ENCODE data around the gene DNAJC5. TPM values are rescaled to one million over a fixed set of nuclear protein-coding genes. Genes with fewer than 3 reads are reported as not detected.
A peak's percentile ranks its signal among the peaks of the same experiment; 100 is the strongest.
"Not testable (repeated sequence)": the region's sequence is repeated elsewhere in the genome, so short reads cannot be mapped to it uniquely, and the experiment has no call there.

Gene DNAJC5
- total RNA-seq, 2 experiments from 2014 or later: 54.0 to 58.7 TPM

GRCh38 chr20:63915471-63915870 is 20.5 kb downstream of the DNAJC5 start:
- H3K27me3 Mint-ChIP-seq: no peaks in the 10 kb centered on the region
- H3K4me3 Mint-ChIP-seq: no peak overlapping the region
- CTCF ChIA-PET: interaction anchor here (0.7 kb wide), 1 partner anchor 20 kb away, joined by 3 read pairs; no protein-coding TSS in a partner anchor
- H3K27ac Mint-ChIP-seq: no peak overlapping the region
- H3K4me1 Mint-ChIP-seq: peaks cover 16% of the 10 kb centered on the region
- peaks cover 48% of the 10 kb centered on the region for H3K36me3 Mint-ChIP-seq (ENCODE audit: low read depth)
- peaks cover 2% of the 10 kb centered on the region for H3K9me3 Mint-ChIP-seq
- POLR2A ChIA-PET: no interaction called here
- no peak for DNase-seq

GRCh38 chr20:63916371-63916939 is 21.5 kb downstream of the DNAJC5 start:
- H3K4me3 Mint-ChIP-seq, H3K9me3 Mint-ChIP-seq, POLR2A ChIA-PET, H3K27ac Mint-ChIP-seq, CTCF ChIA-PET, DNase-seq, H3K4me1 Mint-ChIP-seq, H3K27me3 Mint-ChIP-seq: not testable (repeated sequence)
- H3K36me3 Mint-ChIP-seq (ENCODE audit: low read depth): peaks cover 41% of the 10 kb centered on the region

GRCh38 chr20:63917811-63918210 is 22.9 kb downstream of the DNAJC5 start:
- ChIA-PET CTCF (interaction anchor here (0.7 to 1.0 kb wide), 2 partner anchors 15 to 300 kb away, joined by 3 read pairs; no protein-coding TSS in a partner anchor), POLR2A (interaction anchor here (0.6 kb wide), 1 partner anchor 1418 kb away, joined by 4 read pairs; no protein-coding TSS in a partner anchor)
- peaks cover 2% of the 10 kb centered on the region for H3K9me3 Mint-ChIP-seq
- H3K36me3 Mint-ChIP-seq (ENCODE audit: low read depth): peaks cover 41% of the 10 kb centered on the region
- H3K4me3 Mint-ChIP-seq: no peak overlapping the region
- peak overlapping the region; percentile 13 for H3K27ac Mint-ChIP-seq
- H3K27me3 Mint-ChIP-seq: no peaks in the 10 kb centered on the region
- H3K4me1 Mint-ChIP-seq: peaks cover 8% of the 10 kb centered on the region
- no peak for DNase-seq

- ChIA-PET CTCF (interaction anchor here (0.6 kb wide), 1 partner anchor 66 kb away, joined by 4 read pairs; no protein-coding TSS in a partner anchor), POLR2A (no interaction called here)
- Mint-ChIP-seq H3K27ac (no peak overlapping the region), H3K4me1 (peaks cover 10% of the 10 kb centered on the region), H3K27me3 (no peaks in the 10 kb centered on the region), H3K9me3 (peaks cover 2% of the 10 kb centered on the region), H3K4me3 (no peak overlapping the region), H3K36me3 (ENCODE audit: low read depth) (peaks cover 40% of the 10 kb centered on the region)
- no peak for DNase-seq
These were observed 24.2 kb downstream of the DNAJC5 start for GRCh38 chr20:63919130-63919529.

DNA sequence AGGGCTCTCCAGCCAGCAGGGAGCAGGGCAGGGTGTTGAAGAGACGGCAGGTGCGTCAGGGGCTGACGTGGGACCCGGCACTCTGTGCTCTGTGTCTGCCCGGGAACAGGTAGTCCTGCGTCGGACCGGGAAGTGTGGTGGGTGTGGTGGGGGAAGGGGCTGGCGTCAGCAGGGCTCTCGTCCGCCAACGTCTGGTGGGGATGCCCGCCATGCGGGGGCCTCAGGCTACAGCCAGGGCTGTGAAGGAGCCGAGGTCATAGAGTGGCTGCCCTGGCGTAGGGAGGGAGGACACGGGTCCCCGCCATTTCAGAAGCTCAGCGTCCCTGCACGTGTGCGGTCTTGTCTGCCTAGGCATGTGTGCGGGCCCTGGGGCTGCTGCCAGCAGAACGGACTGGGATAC is 25.3 kb downstream of the DNAJC5 start:
- ChIA-PET CTCF (no interaction called here), POLR2A (no interaction called here)
- Mint-ChIP-seq H3K9me3 (no peaks in the 10 kb centered on the region), H3K27ac (no peak overlapping the region), H3K4me1 (peaks cover 11% of the 10 kb centered on the region), H3K36me3 (ENCODE audit: low read depth) (peaks cover 36% of the 10 kb centered on the region), H3K4me3 (no peak overlapping the region), H3K27me3 (no peaks in the 10 kb centered on the region)
- DNase-seq: no peak

GRCh38 chr20:63923651-63924050 is 28.7 kb downstream of the DNAJC5 start:
- DNase-seq: no peak
- POLR2A ChIA-PET: no interaction called here
- H3K4me1 Mint-ChIP-seq: peaks cover 10% of the 10 kb centered on the region
- H3K9me3 Mint-ChIP-seq: no peaks in the 10 kb centered on the region
- H3K4me3 Mint-ChIP-seq: no peak overlapping the region
- CTCF ChIA-PET: no interaction called here
- no peaks in the 10 kb centered on the region for H3K27me3 Mint-ChIP-seq
- H3K36me3 Mint-ChIP-seq (ENCODE audit: low read depth): peaks cover 33% of the 10 kb centered on the region
- H3K27ac Mint-ChIP-seq: no peak overlapping the region

GRCh38 chr20:63924241-63924640 is 29.3 kb downstream of the DNAJC5 start:
- DNase-seq: no peak
- H3K4me3 Mint-ChIP-seq: no peak overlapping the region
- peaks cover 10% of the 10 kb centered on the region for H3K4me1 Mint-ChIP-seq
- CTCF ChIA-PET: no interaction called here
- H3K27ac Mint-ChIP-seq: no peak overlapping the region
- no peaks in the 10 kb centered on the region for H3K27me3 Mint-ChIP-seq
- POLR2A ChIA-PET: no interaction called here
- peaks cover 34% of the 10 kb centered on the region for H3K36me3 Mint-ChIP-seq (ENCODE audit: low read depth)
- no peaks in the 10 kb centered on the region for H3K9me3 Mint-ChIP-seq

- DNase-seq: no peak
- CTCF ChIA-PET: interaction anchor here (1.8 kb wide), 1 partner anchor 15 kb away, joined by 5 read pairs; no protein-coding TSS in a partner anchor
- H3K4me3 Mint-ChIP-seq: no peak overlapping the region
- POLR2A ChIA-PET: no interaction called here
- no peaks in the 10 kb centered on the region for H3K9me3 Mint-ChIP-seq
- H3K36me3 Mint-ChIP-seq (ENCODE audit: low read depth): peaks cover 42% of the 10 kb centered on the region
- no peak overlapping the region for H3K27ac Mint-ChIP-seq
- no peaks in the 10 kb centered on the region for H3K27me3 Mint-ChIP-seq
- H3K4me1 Mint-ChIP-seq: peaks cover 10% of the 10 kb centered on the region
These were observed 31.4 kb downstream of the DNAJC5 start for GRCh38 chr20:63926298-63926697.

GRCh38 chr20:63929071-63929470 is 34.1 kb downstream of the DNAJC5 start:
- POLR2A ChIA-PET: no interaction called here
- Mint-ChIP-seq H3K4me3 (no peak overlapping the region), H3K36me3 (ENCODE audit: low read depth) (peaks cover 50% of the 10 kb centered on the region), H3K27ac (peak overlapping the region; percentile 25), H3K9me3 (no peaks in the 10 kb centered on the region), H3K27me3 (no peaks in the 10 kb centered on the region), H3K4me1 (peaks cover 6% of the 10 kb centered on the region)
- DNase-seq: no peak
- CTCF ChIA-PET: interaction anchor here (0.9 to 2.0 kb wide), 4 partner anchors 13 to 392 kb away, joined by 3 to 8 read pairs (median 3); partner anchors contain the start of gene PTK6

GRCh38 chr20:63929473-63929883 is 34.6 kb downstream of the DNAJC5 start:
- CTCF ChIA-PET: interaction anchor here (2.0 kb wide), 1 partner anchor 109 kb away, joined by 8 read pairs; no protein-coding TSS in a partner anchor
- H3K27me3 Mint-ChIP-seq, H3K27ac Mint-ChIP-seq, H3K9me3 Mint-ChIP-seq, H3K4me1 Mint-ChIP-seq, DNase-seq, H3K4me3 Mint-ChIP-seq, POLR2A ChIA-PET: not testable (repeated sequence)
- peaks cover 54% of the 10 kb centered on the region for H3K36me3 Mint-ChIP-seq (ENCODE audit: low read depth)

GRCh38 chr20:63930971-63931553 is 36.1 kb downstream of the DNAJC5 start:
- no peaks in the 10 kb centered on the region for H3K27me3 Mint-ChIP-seq
- peaks cover 60% of the 10 kb centered on the region for H3K36me3 Mint-ChIP-seq (ENCODE audit: low read depth)
- no peak for DNase-seq
- no peak overlapping the region for H3K27ac Mint-ChIP-seq
- peaks cover 2% of the 10 kb centered on the region for H3K4me1 Mint-ChIP-seq
- CTCF ChIA-PET: no interaction called here
- no peak overlapping the region for H3K4me3 Mint-ChIP-seq
- no peaks in the 10 kb centered on the region for H3K9me3 Mint-ChIP-seq
- POLR2A ChIA-PET: no interaction called here

DNA sequence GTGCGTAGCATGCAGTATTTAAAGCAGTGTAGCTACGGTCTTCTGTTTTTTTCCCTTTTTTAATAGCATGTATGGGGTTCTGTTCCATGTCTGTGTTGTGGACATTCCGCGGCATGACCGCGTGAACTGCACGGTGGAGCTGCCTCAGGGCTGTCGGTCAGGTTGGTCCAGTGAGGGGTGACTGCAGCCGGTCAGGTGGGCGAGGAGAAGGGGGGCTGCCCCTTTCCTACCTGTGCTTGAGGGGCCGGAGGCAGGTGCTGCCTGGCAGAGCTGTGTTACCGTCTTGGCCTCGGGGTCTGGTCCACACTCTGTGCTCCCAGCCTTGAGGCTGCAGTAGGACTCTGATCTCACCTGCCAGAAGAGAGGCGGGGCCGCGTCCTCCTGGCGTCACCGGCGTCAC is 36.8 kb downstream of the DNAJC5 start:
- Mint-ChIP-seq H3K9me3 (no peaks in the 10 kb centered on the region), H3K4me1 (no peaks in the 10 kb centered on the region), H3K27me3 (no peaks in the 10 kb centered on the region), H3K36me3 (ENCODE audit: low read depth) (peaks cover 58% of the 10 kb centered on the region), H3K27ac (no peak overlapping the region), H3K4me3 (no peak overlapping the region)
- POLR2A ChIA-PET: no interaction called here
- DNase-seq: no peak
- CTCF ChIA-PET: interaction anchor here (1.5 kb wide), 1 partner anchor 18 kb away, joined by 5 read pairs; no protein-coding TSS in a partner anchor

GRCh38 chr20:63932606-63933160 is 37.8 kb downstream of the DNAJC5 start:
- ChIA-PET CTCF (interaction anchor here (1.2 to 1.5 kb wide), 2 partner anchors 11 to 19 kb away, joined by 3 to 5 read pairs; no protein-coding TSS in a partner anchor), POLR2A (no interaction called here)
- Mint-ChIP-seq H3K9me3 (no peaks in the 10 kb centered on the region), H3K36me3 (ENCODE audit: low read depth) (peaks cover 56% of the 10 kb centered on the region), H3K27me3 (no peaks in the 10 kb centered on the region), H3K4me3 (no peak overlapping the region), H3K27ac (no peak overlapping the region), H3K4me1 (peaks cover 2% of the 10 kb centered on the region)
- no peak for DNase-seq

Measured in activated CD4-positive, alpha-beta T cell treated with anti-CD3 and anti-CD28 coated beads, Interleukin-2, amount 10 ng/mL, durations not matched to agents 7 days and 5 days (primary cell).